ENCODE data around the gene PPP1R3F.

GRCh38 chrX:49292400-49293362, 23.1 kb downstream of the PPP1R3F start:
- TF ChIP-seq CTCF (IDR thresholded peaks at IDR 0.05) (no peak), POLR2AphosphoS5 (IDR thresholded peaks at IDR 0.05) (no peak), POLR2A (IDR thresholded peaks at IDR 0.05) (no peak)

Data from prostate gland (tissue), 2 donors.